H1 (cell line): Measurements from ENCODE around the gene GREB1L. TPM values are rescaled to one million over a fixed set of nuclear protein-coding genes. Genes with fewer than 3 reads are reported as not detected.

Experiments
- CTCF ChIA-PET: fragments of 300-600 bp; sonication (Branson Sonifier 250); formaldehyde crosslinking; loops from one replicate; lab custom pipeline; 2021; ENCODE audit not compliant: partially characterized antibody; lab: Charles Lee
- POLR2A ChIA-PET: fragments of 300-600 bp; sonication (Branson Sonifier 250); formaldehyde crosslinking; loops from one replicate; lab custom pipeline; 2021; ENCODE audit warnings: inconsistent platforms; ENCODE audit not compliant: partially characterized antibody; lab: Charles Lee
- DNase-seq, 2 experiments: peaks; one replicate each; pipeline versions ENCODE4 v3.0.0 to v3.0.0-alpha.2; 2010 to 2022; ENCODE audit warnings: low spot score in 2 of 2, low read depth in 1 of 2, mixed read lengths in 1 of 2
- FAIRE-seq: peaks from 2 replicates; lab custom pipeline; 2011; peaks lifted over from hg19 to GRCh38; lab: Jason Lieb, UNC
- H2AFZ ChIP-seq: 2 replicates; pipeline ENCODE4 v1.8.1; 2012; ENCODE audit warnings: low read length, inconsistent platforms
- H2AK5ac ChIP-seq: 2 replicates; pipeline ENCODE4 v1.6.1; 2013; ENCODE audit warnings: low read depth, low read length
- H2BK120ac ChIP-seq: replicated peaks from 2 replicates; pipeline ENCODE3; 2013; ENCODE audit warnings: low read depth, low read length, inconsistent platforms
- H2BK12ac ChIP-seq: 2 replicates; pipeline ENCODE4 v1.6.1; 2013; ENCODE audit warnings: low read depth, low read length
- H2BK15ac ChIP-seq: 2 replicates; pipeline ENCODE4 v1.6.1; 2013; ENCODE audit warnings: low read length
- H2BK20ac ChIP-seq: 2 replicates; pipeline ENCODE4 v1.6.1; 2013; ENCODE audit warnings: low read length
- H2BK5ac ChIP-seq: 2 replicates; pipeline ENCODE4 v1.6.1; 2013; ENCODE audit warnings: low read depth, low read length
- H3K14ac ChIP-seq: 2 replicates; pipeline ENCODE4 v1.6.1; 2013; ENCODE audit warnings: inconsistent platforms; ENCODE audit not compliant: insufficient read length
- H3K18ac ChIP-seq: 2 replicates; pipeline ENCODE4 v1.6.1; 2013; ENCODE audit warnings: low read length; ENCODE audit errors: extremely low read depth
- H3K23ac ChIP-seq: 2 replicates; pipeline ENCODE4 v1.6.1; 2013; ENCODE audit warnings: inconsistent platforms; ENCODE audit not compliant: insufficient read length
- H3K23me2 ChIP-seq: 2 replicates; pipeline ENCODE4 v1.6.1; 2013; ENCODE audit warnings: low read depth, low read length
- H3K27ac ChIP-seq: 2 replicates; pipeline ENCODE4 v1.6.1; 2011; ENCODE audit warnings: low read depth, low read length, inconsistent platforms
- H3K27me3 ChIP-seq, 4 experiments: replicated peaks in 1 of 4; 1 replicate in 1 of 4; 2 replicates in 3 of 4; pipeline versions ENCODE4 v1.6.1 to v1.8.1; 2011 to 2013; ENCODE audit warnings: low read length in 3 of 4, mild to moderate bottlenecking in 3 of 4, inconsistent platforms in 2 of 4, mixed read lengths in 2 of 4, moderate library complexity in 1 of 4; ENCODE audit not compliant: control insufficient read depth in 3 of 4, insufficient read depth in 3 of 4; ENCODE audit errors: extremely low read depth in 1 of 4
- H3K36me3 ChIP-seq, 4 experiments: 2 replicates each; pipeline versions ENCODE4 v1.6.1 to v1.8.1; 2011 to 2013; ENCODE audit warnings: mild to moderate bottlenecking in 4 of 4, low read length in 3 of 4, moderate library complexity in 2 of 4, control low read depth in 1 of 4, inconsistent platforms in 1 of 4; ENCODE audit not compliant: insufficient read depth in 4 of 4, control insufficient read depth in 2 of 4
- H3K4ac ChIP-seq: replicated peaks from 2 replicates; pipeline ENCODE3; 2013; ENCODE audit warnings: low read length, low read depth, mixed read lengths, inconsistent platforms; ENCODE audit not compliant: insufficient read length
- H3K4me1 ChIP-seq, 4 experiments: replicated peaks in 1 of 4; 1 replicate in 1 of 4; 2 replicates in 3 of 4; pipeline versions ENCODE4 v1.6.1 to v1.8.1; 2011 to 2013; ENCODE audit warnings: low read length in 3 of 4, inconsistent platforms in 2 of 4, mixed read lengths in 1 of 4; ENCODE audit not compliant: insufficient read depth in 4 of 4, control insufficient read depth in 3 of 4
- H3K4me2 ChIP-seq, 2 experiments: 2 replicates each; pipeline versions ENCODE4 v1.6.1 to v1.8.1; 2011 to 2013; ENCODE audit warnings: low read depth in 2 of 2, low read length in 2 of 2, control low read depth in 1 of 2, inconsistent platforms in 1 of 2, mild to moderate bottlenecking in 1 of 2; ENCODE audit not compliant: insufficient read depth in 1 of 2
- H3K4me3 ChIP-seq, 4 experiments: fragments of 200-600, 300-600 bp in 1 of 4; sonication (generic), shearing (Covaris generic), sonication (Bioruptor Twin) in 1 of 4; 2 replicates each; pipeline versions ENCODE4 v1.5.1 to v1.8.1; 2011 to 2016; ENCODE audit warnings: low read length in 4 of 4, low read depth in 3 of 4, control low read depth in 2 of 4, inconsistent platforms in 2 of 4, mild to moderate bottlenecking in 2 of 4, mixed read lengths in 1 of 4, moderate library complexity in 1 of 4; ENCODE audit not compliant: insufficient read depth in 2 of 4; ENCODE audit errors: extremely low read depth in 1 of 4
- H3K56ac ChIP-seq: replicated peaks from 2 replicates; pipeline ENCODE3; 2013; ENCODE audit warnings: low read depth, mild to moderate bottlenecking, mixed read lengths, low read length, inconsistent platforms; ENCODE audit not compliant: insufficient read length
- H3K79me1 ChIP-seq: 2 replicates; pipeline ENCODE4 v1.6.1; 2013; ENCODE audit warnings: low read depth, low read length, control low read depth
- H3K79me2 ChIP-seq, 2 experiments: 2 replicates each; pipeline versions ENCODE4 v1.6.1 to v1.8.1; 2012 to 2013; ENCODE audit warnings: low read length in 2 of 2, mild to moderate bottlenecking in 2 of 2, inconsistent platforms in 1 of 2; ENCODE audit not compliant: insufficient read depth in 2 of 2, control insufficient read depth in 1 of 2
- H3K9ac ChIP-seq, 4 experiments: replicated peaks in 1 of 4; 1 replicate in 1 of 4; 2 replicates in 3 of 4; pipeline versions ENCODE4 v1.6.1 to v1.8.1; 2011 to 2013; ENCODE audit warnings: low read depth in 3 of 4, low read length in 3 of 4, control low read depth in 2 of 4, mild to moderate bottlenecking in 2 of 4, moderate library complexity in 2 of 4, inconsistent platforms in 1 of 4; ENCODE audit errors: extremely low read depth in 1 of 4
- H3K9me3 ChIP-seq, 2 experiments: 2 replicates each; pipeline versions ENCODE4 v1.6.1 to v1.8.1; 2012 to 2013; ENCODE audit warnings: mild to moderate bottlenecking in 2 of 2, moderate library complexity in 2 of 2, control low read depth in 1 of 2, inconsistent platforms in 1 of 2, low read depth in 1 of 2, low read length in 1 of 2, mixed read lengths in 1 of 2; ENCODE audit not compliant: insufficient read depth in 2 of 2
- H4K20me1 ChIP-seq, 2 experiments: replicated peaks in 1 of 2; 2 replicates each; pipeline versions ENCODE3 to v1.8.1; 2011 to 2013; ENCODE audit warnings: inconsistent platforms in 2 of 2, low read length in 2 of 2, mild to moderate bottlenecking in 1 of 2; ENCODE audit not compliant: insufficient read depth in 2 of 2, control insufficient read depth in 1 of 2
- H4K5ac ChIP-seq: 2 replicates; pipeline ENCODE4 v1.6.1; 2013; ENCODE audit warnings: low read length, low read depth, mixed read lengths, inconsistent platforms; ENCODE audit not compliant: insufficient read length
- H4K8ac ChIP-seq: 2 replicates; pipeline ENCODE4 v1.8.0; 2013; ENCODE audit warnings: mild to moderate bottlenecking, moderate library complexity, low read length, inconsistent platforms; ENCODE audit not compliant: insufficient read depth; ENCODE audit errors: extremely low read depth
- H4K91ac ChIP-seq: replicated peaks from 2 replicates; pipeline ENCODE3; 2013; ENCODE audit warnings: low read length, mixed read lengths, inconsistent platforms; ENCODE audit not compliant: insufficient read length
- BRCA1 ChIP-seq: IDR thresholded peaks from 2 replicates; pipeline ENCODE4 v1.6.1; 2012; ENCODE audit warnings: low read depth, low read length, improper control_type of control experiment
- JUND ChIP-seq: IDR thresholded peaks from 2 replicates; pipeline ENCODE4 v1.6.1; 2011; ENCODE audit warnings: mild to moderate bottlenecking, improper control_type of control experiment, low read length
- MAX ChIP-seq: IDR thresholded peaks from 2 replicates; pipeline ENCODE4 v1.6.1; 2012; ENCODE audit warnings: inconsistent platforms
- POU5F1 ChIP-seq: IDR thresholded peaks from 2 replicates; pipeline ENCODE4 v1.6.1; 2011; ENCODE audit warnings: low read depth, mild to moderate bottlenecking, low read length, moderate library complexity
- RFX5 ChIP-seq: IDR thresholded peaks from 2 replicates; pipeline ENCODE4 v1.6.1; 2011; ENCODE audit warnings: low read depth, low read length, improper control_type of control experiment, borderline replicate concordance
- SIN3A ChIP-seq, 2 experiments: IDR thresholded peaks in 1 of 2; conservative IDR thresholded peaks in 1 of 2; 2 replicates each; pipeline ENCODE4 v1.6.1; 2011 to 2012; ENCODE audit warnings: low read length in 2 of 2, improper control_type of control experiment in 1 of 2, low read depth in 1 of 2, mild to moderate bottlenecking in 1 of 2
- SP4 ChIP-seq: IDR thresholded peaks from 2 replicates; pipeline ENCODE4 v1.6.1; 2012; ENCODE audit warnings: low read length, inconsistent platforms
- SUZ12 ChIP-seq: fragments of 200-600 bp; sonication (generic); IDR thresholded peaks from 2 replicates; pipeline ENCODE4 v1.6.1; 2012; ENCODE audit warnings: mild to moderate bottlenecking, inconsistent platforms, low read length, moderate library complexity, mixed read lengths
- TAF7 ChIP-seq: optimal IDR thresholded peaks from 2 replicates; pipeline ENCODE3; 2011; ENCODE audit warnings: low read depth, mild to moderate bottlenecking, inconsistent platforms, low read length, moderate library complexity, borderline replicate concordance
- WGBS, 2 experiments: shearing (Covaris generic) in 1 of 2; methylation state at CpG; one replicate each; pipeline versions ENCODE4 v1.1.6 to v1.1.7; 2013 to 2015; ENCODE audit warnings: low lambda C conversion rate in 2 of 2, mixed read lengths in 2 of 2, inconsistent platforms in 1 of 2, low coverage in 1 of 2, missing lambda C conversion rate in 1 of 2; ENCODE audit not compliant: insufficient replicate concordance in 2 of 2, insufficient coverage in 1 of 2, insufficient read length in 1 of 2; ENCODE audit errors: extremely low coverage in 1 of 2, missing lambda C conversion rate in 1 of 2; 5-methylcytosine and 5-hydroxymethylcytosine counted together
- polyA plus RNA-seq, 7 experiments: library from polyadenylated mRNA; depleted of rRNA in 3 of 7; stranded (reverse) in 5 of 7; unstranded in 2 of 7; fragments of >200 nt in 5 of 7; fragments of 200-250 nt in 2 of 7; gene quantifications; 1 replicate in 5 of 7; 2 replicates in 1 of 7; 4 replicates in 1 of 7; pipeline versions ENCODE4 v1.2.1 to v1.2.3, GENCODE V29; 2011 to 2013; ENCODE audit warnings: missing spikeins in 2 of 7, mixed read lengths in 2 of 7
- total RNA-seq: library from RNA; stranded (reverse); fragmentation: NEBNext Ultra II Directional; extraction: Animal tissue kit (Norgen Biotek cat#: 25700); gene quantifications from 2 replicates; pipeline ENCODE4 v1.2.1, GENCODE V29; 2021
- TF ChIP-seq, protein P1 (sequence below): IDR thresholded peaks from 2 replicates; pipeline ENCODE4 v1.6.1; 2012; ENCODE audit warnings: low read length, inconsistent platforms
- TF ChIP-seq, protein P2 (sequence below): IDR thresholded peaks from 2 replicates; pipeline ENCODE4 v1.6.1; 2011; ENCODE audit warnings: low read depth, mild to moderate bottlenecking, low read length; ENCODE audit not compliant: insufficient read depth

The GREB1L gene
- total and polyA plus RNA-seq, 2 of the 8 experiments (the other 6 are each of a cell fraction or from before 2014, with no cell fraction given), result 0.34 to 1.6 TPM

DNA sequence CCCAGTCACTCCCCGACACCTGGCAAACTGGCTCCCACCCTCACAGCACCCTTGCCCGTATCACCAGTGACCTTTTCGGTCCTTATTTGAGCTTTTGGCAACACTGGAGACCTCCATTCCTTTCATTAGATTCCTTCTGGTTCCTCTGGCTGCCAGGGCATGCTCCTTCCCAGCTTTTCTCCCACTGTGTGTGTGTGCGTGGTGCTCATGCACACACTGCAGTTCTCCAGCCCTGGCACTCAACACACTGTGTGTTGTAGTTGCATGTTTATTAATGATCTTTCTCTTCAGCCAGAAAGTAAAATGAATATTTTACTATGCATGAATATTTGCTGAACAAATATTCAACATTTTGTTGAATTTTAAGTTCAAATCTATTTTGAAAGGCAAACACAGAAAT, 219.4 kb downstream of the GREB1L start:
- H2AFZ ChIP-seq, result no peak overlapping the region
- H3K36me3 ChIP-seq, result no peaks in the 10 kb centered on the region
- H2BK5ac ChIP-seq, result no peak overlapping the region
- FAIRE-seq (no peak), DNase-seq (no peak)
- no peak overlapping the region for H3K4ac ChIP-seq
- H2BK120ac ChIP-seq, result no peak overlapping the region
- H3K4me2 ChIP-seq, result no peak overlapping the region
- H3K4me3 ChIP-seq, result no peak overlapping the region
- no peak overlapping the region for H3K14ac ChIP-seq
- H2AK5ac ChIP-seq, result no peak overlapping the region
- no peak overlapping the region for H4K91ac ChIP-seq
- H2BK12ac ChIP-seq, result no peak overlapping the region
- H4K8ac ChIP-seq, result no peak overlapping the region; the same call in 1 of the 2 replicates
- ChIA-PET CTCF (no interaction called here), POLR2A (interaction anchor here (0.6 kb wide), 1 partner anchor 135 kb away, joined by 3 read pairs; no protein-coding TSS in a partner anchor)
- no peak overlapping the region for H3K23ac ChIP-seq
- no peak overlapping the region for H3K27ac ChIP-seq
- H2BK20ac ChIP-seq, result no peak overlapping the region
- H3K18ac ChIP-seq, result no peak overlapping the region
- H3K4me1 ChIP-seq, result no peaks in the 10 kb centered on the region
- 89% methylated on average over 4 of the region's 4 CpGs; no CpG with 5 or more reads in 1 of the 2 experiments for WGBS, 2 experiments
- H3K23me2 ChIP-seq, result no peaks in the 10 kb centered on the region
- H3K9me3 ChIP-seq, result no peaks in the 10 kb centered on the region
- H3K9ac ChIP-seq, result no peak overlapping the region
- no peak overlapping the region for H2BK15ac ChIP-seq
- no peak overlapping the region for H4K5ac ChIP-seq
- H3K56ac ChIP-seq, result no peak overlapping the region
- no peaks in the 10 kb centered on the region for H3K27me3 ChIP-seq
- H4K20me1 ChIP-seq, result no peaks in the 10 kb centered on the region
- no peaks in the 10 kb centered on the region for H3K79me2 ChIP-seq
- H3K79me1 ChIP-seq, result no peaks in the 10 kb centered on the region
- TF ChIP-seq RFX5 (no peak), MAX (no peak), SUZ12 (no peak), JUND (no peak), SP4 (no peak), TAF7 (no peak), BRCA1 (no peak), SIN3A (conservative IDR thresholded peaks at IDR 0.05 in 1 of 2, IDR thresholded peaks at IDR 0.05 in 1 of 2; ENCODE audit: low read depth in 1 of 2, low read length in 2 of 2) (no peak), POU5F1 (no peak)
- TF ChIP-seq, protein P1, sequence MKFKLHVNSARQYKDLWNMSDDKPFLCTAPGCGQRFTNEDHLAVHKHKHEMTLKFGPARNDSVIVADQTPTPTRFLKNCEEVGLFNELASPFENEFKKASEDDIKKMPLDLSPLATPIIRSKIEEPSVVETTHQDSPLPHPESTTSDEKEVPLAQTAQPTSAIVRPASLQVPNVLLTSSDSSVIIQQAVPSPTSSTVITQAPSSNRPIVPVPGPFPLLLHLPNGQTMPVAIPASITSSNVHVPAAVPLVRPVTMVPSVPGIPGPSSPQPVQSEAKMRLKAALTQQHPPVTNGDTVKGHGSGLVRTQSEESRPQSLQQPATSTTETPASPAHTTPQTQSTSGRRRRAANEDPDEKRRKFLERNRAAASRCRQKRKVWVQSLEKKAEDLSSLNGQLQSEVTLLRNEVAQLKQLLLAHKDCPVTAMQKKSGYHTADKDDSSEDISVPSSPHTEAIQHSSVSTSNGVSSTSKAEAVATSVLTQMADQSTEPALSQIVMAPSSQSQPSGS, result no peak
- TF ChIP-seq, protein P2, sequence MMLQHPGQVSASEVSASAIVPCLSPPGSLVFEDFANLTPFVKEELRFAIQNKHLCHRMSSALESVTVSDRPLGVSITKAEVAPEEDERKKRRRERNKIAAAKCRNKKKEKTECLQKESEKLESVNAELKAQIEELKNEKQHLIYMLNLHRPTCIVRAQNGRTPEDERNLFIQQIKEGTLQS, result no peak
